B cell (primary cell): ENCODE results near the gene STT3B. TPM values are rescaled to one million over a fixed set of nuclear protein-coding genes. Genes with fewer than 3 reads are reported as not detected.

Experiments used
- ATAC-seq: fragments of 200-7000 bp; cut with Tn5 transposase; one replicate; pipeline ENCODE4 v1.10.0; 2021; ENCODE audit warnings: low read depth, mild to moderate bottlenecking, moderate number of reproducible peaks, moderate library complexity
- CTCF ChIA-PET: fragments of 350-600 bp; sonication (Branson Sonifier 250); formaldehyde crosslinking; loops from one replicate; lab custom pipeline; 2021; ENCODE audit warnings: antibody characterized with exemption, inconsistent platforms; lab: Charles Lee
- POLR2A ChIA-PET: fragments of 350-600 bp; sonication (Branson Sonifier 250); formaldehyde crosslinking; loops from one replicate; lab custom pipeline; 2021; ENCODE audit warnings: antibody characterized with exemption; lab: Charles Lee
- DNase-seq: peaks from one replicate; pipeline ENCODE4 v3.0.0; 2013
- H2AFZ ChIP-seq: 2 replicates; pipeline ENCODE4 v1.6.1; 2012; ENCODE audit warnings: mild to moderate bottlenecking, low read depth, low read length; ENCODE audit not compliant: insufficient read depth, poor library complexity, severe bottlenecking
- H3K27ac ChIP-seq, 2 donors: 1 replicate in 1 of 2; 2 replicates in 1 of 2; pipeline ENCODE4 v1.5.1; 2012 to 2013; ENCODE audit warnings: low read length in 2 of 2, mild to moderate bottlenecking in 2 of 2, moderate library complexity in 1 of 2
- H3K27me3 ChIP-seq, 4 experiments: fragments of 200-600 bp in 1 of 4; sonication (generic) in 1 of 4; replicated peaks in 1 of 4; 1 replicate in 2 of 4; 2 replicates in 2 of 4; pipeline versions ENCODE4 v1.6.1 to v1.7.0; 2013 to 2016; ENCODE audit warnings: low read length in 3 of 4, mild to moderate bottlenecking in 2 of 4, mixed read lengths in 1 of 4, moderate library complexity in 1 of 4; ENCODE audit not compliant: insufficient read depth in 4 of 4, control insufficient read depth in 3 of 4; ENCODE audit errors: control extremely low read depth in 1 of 4
- H3K36me3 ChIP-seq, 2 experiments: replicated peaks in 1 of 2; 1 replicate in 1 of 2; 2 replicates in 1 of 2; pipeline versions ENCODE4 v1.6.1 to v1.7.1; 2013; ENCODE audit warnings: low read length in 1 of 2; ENCODE audit not compliant: insufficient read depth in 2 of 2, control insufficient read depth in 1 of 2; ENCODE audit errors: control extremely low read depth in 1 of 2, extremely low read depth in 1 of 2
- H3K4me1 ChIP-seq, 2 donors: fragments of 200-600 bp in 1 of 2; sonication (generic) in 1 of 2; 1 replicate in 1 of 2; 2 replicates in 1 of 2; pipeline versions ENCODE4 v1.5.1 to v1.6.1; 2013 to 2017; ENCODE audit warnings: low read length in 2 of 2; ENCODE audit not compliant: control insufficient read depth in 2 of 2, insufficient read depth in 2 of 2
- H3K4me2 ChIP-seq: replicated peaks from 2 replicates; pipeline ENCODE3; 2012; ENCODE audit warnings: mild to moderate bottlenecking, low read depth, low read length; ENCODE audit not compliant: poor library complexity, severe bottlenecking
- H3K4me3 ChIP-seq, 5 experiments: fragments of 200-600 bp in 1 of 5; sonication (generic) in 1 of 5; 1 replicate in 3 of 5; 2 replicates in 2 of 5; pipeline versions ENCODE4 v1.5.1 to v1.7.0; 2011 to 2016; ENCODE audit warnings: low read length in 4 of 5, mild to moderate bottlenecking in 4 of 5, low read depth in 2 of 5, control low read depth in 1 of 5, moderate library complexity in 1 of 5; ENCODE audit not compliant: insufficient read depth in 1 of 5; ENCODE audit errors: control extremely low read depth in 1 of 5, extremely low read depth in 1 of 5
- H3K79me2 ChIP-seq: fragments of 200-600 bp; sonication (generic); one replicate; pipeline ENCODE4 v1.6.0; 2016; ENCODE audit warnings: low read length; ENCODE audit not compliant: control insufficient read depth, insufficient read depth
- H3K9ac ChIP-seq: fragments of 200-600 bp; sonication (generic); 2 replicates; pipeline ENCODE4 v1.6.1; 2017; ENCODE audit warnings: mild to moderate bottlenecking, low read length, moderate library complexity
- H3K9me3 ChIP-seq, 3 donors: one replicate each; pipeline versions ENCODE4 v1.6.1 to v1.7.1; 2013; ENCODE audit warnings: low read length in 2 of 3; ENCODE audit not compliant: control insufficient read depth in 2 of 3, insufficient read depth in 1 of 3; ENCODE audit errors: control extremely low read depth in 1 of 3
- H4K20me1 ChIP-seq: 2 replicates; pipeline ENCODE4 v1.6.0; 2012; ENCODE audit warnings: mild to moderate bottlenecking, low read length; ENCODE audit not compliant: insufficient read depth, control insufficient read depth, poor library complexity, severe bottlenecking
- H3K27ac Mint-ChIP-seq: one replicate; pipeline ENCODE4 v1.8.0; 2021; ENCODE audit warnings: mixed read lengths
- H3K27me3 Mint-ChIP-seq: one replicate; pipeline ENCODE4 v1.8.0; 2021; ENCODE audit warnings: mixed read lengths
- H3K4me1 Mint-ChIP-seq: one replicate; pipeline ENCODE4 v1.8.0; 2021; ENCODE audit warnings: mixed read lengths
- H3K4me3 Mint-ChIP-seq: one replicate; pipeline ENCODE4 v1.8.0; 2021; ENCODE audit warnings: mixed read lengths
- H3K9me3 Mint-ChIP-seq: one replicate; pipeline ENCODE4 v1.8.0; 2022; ENCODE audit warnings: mixed read lengths; ENCODE audit not compliant: insufficient read depth
- CTCF ChIP-seq: fragments of 200-600 bp; IDR thresholded peaks from one replicate; pipeline ENCODE4 v1.8.0; 2022; ENCODE audit warnings: antibody characterized with exemption, mild to moderate bottlenecking
- EZH2 ChIP-seq: IDR thresholded peaks from 2 replicates; pipeline ENCODE4 v1.6.1; 2012; ENCODE audit warnings: borderline replicate concordance, low read depth, mild to moderate bottlenecking, moderate library complexity, low read length; ENCODE audit not compliant: insufficient read depth, poor library complexity, severe bottlenecking
- WGBS: methylation state at CpG from one replicate; pipeline ENCODE4 v1.1.5; 2013; ENCODE audit warnings: missing lambda C conversion rate; ENCODE audit not compliant: insufficient coverage; 5-methylcytosine and 5-hydroxymethylcytosine counted together
- intact Hi-C: fragments of 100-400 bp; cut with micrococcal nuclease; formaldehyde crosslinking; loops from one replicate; pipeline ENCODE4 v1.10.0; 2022
- polyA plus RNA-seq: library from polyadenylated mRNA; depleted of rRNA; stranded (reverse); fragments of >200 nt; gene quantifications from 2 replicates; pipeline ENCODE4 v1.2.3, GENCODE V29; 2012
- total RNA-seq, 2 donors: library from RNA; stranded (reverse); fragments of 120-200 nt in 1 of 2; gene quantifications; 1 replicate in 1 of 2; 2 replicates in 1 of 2; pipeline versions ENCODE4 v1.2.3 to v1.2.4, GENCODE V29; 2013 to 2022

STT3B gene
- total and polyA plus RNA-seq, 2 donors (not counting 1 experiment from before 2014, with no cell fraction given): 35.4 to 79.2 TPM

DNA sequence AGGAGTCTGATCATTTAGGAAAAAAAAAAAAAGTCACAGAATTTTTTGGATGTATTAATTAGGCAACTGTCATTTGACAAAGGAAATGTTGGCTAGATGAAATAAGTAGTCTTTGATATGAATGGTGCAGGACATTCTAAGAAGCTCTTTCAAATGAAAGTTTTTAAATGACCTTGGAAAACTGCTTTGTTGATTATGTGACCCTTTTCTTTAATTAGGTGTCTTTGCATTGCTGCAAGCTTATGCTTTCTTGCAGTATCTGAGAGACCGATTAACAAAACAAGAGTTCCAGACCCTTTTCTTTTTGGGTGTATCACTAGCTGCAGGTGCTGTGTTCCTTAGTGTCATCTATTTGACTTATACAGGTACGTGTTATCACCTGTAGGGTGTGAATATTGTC lies 84.0 kb downstream of the STT3B start:
- Mint-ChIP-seq H3K27ac (no peak overlapping the region), H3K9me3 (no peaks in the 10 kb centered on the region), H3K27me3 (no peaks in the 10 kb centered on the region), H3K4me3 (no peak overlapping the region), H3K4me1 (peaks cover 20% of the 10 kb centered on the region)
- ChIA-PET POLR2A (no interaction called here), CTCF (no interaction called here)
- DNase-seq (no peak), ATAC-seq (no peak)
- no peaks in the 10 kb centered on the region for H4K20me1 ChIP-seq
- H2AFZ ChIP-seq: no peak overlapping the region
- H3K4me1 ChIP-seq: no peaks in the 10 kb centered on the region
- no peak overlapping the region for H3K4me3 ChIP-seq
- TF ChIP-seq EZH2 (no peak), CTCF (no peak)
- H3K79me2 ChIP-seq: peaks cover 9% of the 10 kb centered on the region
- intact Hi-C loops: no loop called here
- no peak overlapping the region for H3K4me2 ChIP-seq
- no peak overlapping the region for H3K9ac ChIP-seq
- no peaks in the 10 kb centered on the region for H3K27me3 ChIP-seq
- peaks cover 18 to 20% of the 10 kb centered on the region in 2 experiments for H3K36me3 ChIP-seq
- no peak overlapping the region for H3K27ac ChIP-seq
- no peaks in the 10 kb centered on the region for H3K9me3 ChIP-seq
- no CpG with 5 or more reads among the region's 2 CpGs for WGBS

DNA sequence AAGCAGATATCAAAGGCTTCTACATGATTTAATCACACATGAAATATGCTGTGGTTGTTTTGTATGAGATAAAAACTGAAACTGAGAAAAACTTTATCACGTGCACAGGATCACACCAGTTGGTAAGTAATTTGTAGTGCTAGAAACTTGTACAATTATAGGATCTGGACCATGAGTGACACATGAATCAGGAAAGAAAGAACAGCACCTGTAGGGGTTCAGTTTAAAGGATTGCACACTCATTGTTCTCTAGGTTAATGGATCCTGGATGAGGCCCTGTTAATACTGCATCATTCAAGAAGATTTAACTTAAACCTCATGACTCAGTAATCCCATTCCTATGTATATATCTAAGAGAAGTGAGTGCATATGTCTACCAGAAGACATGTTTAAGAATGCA lies 87.9 kb downstream of the STT3B start:
- ATAC-seq (no peak), DNase-seq (no peak)
- Mint-ChIP-seq H3K9me3 (no peaks in the 10 kb centered on the region), H3K4me1 (peaks cover 33% of the 10 kb centered on the region), H3K27me3 (no peaks in the 10 kb centered on the region), H3K27ac (no peak overlapping the region), H3K4me3 (no peak overlapping the region)
- POLR2A ChIA-PET: no interaction called here
- Histone ChIP-seq H3K4me2 (no peak overlapping the region), H2AFZ (no peak overlapping the region), H3K4me1 (peaks cover 10 to 15% of the 10 kb centered on the region in 2 donors), H3K9ac (no peak overlapping the region), H3K36me3 (peaks cover 21 to 26% of the 10 kb centered on the region in 2 experiments), H3K79me2 (no peaks in the 10 kb centered on the region), H4K20me1 (no peaks in the 10 kb centered on the region), H3K27ac (no peak overlapping the region), H3K27me3 (no peaks in the 10 kb centered on the region), H3K9me3 (no peaks in the 10 kb centered on the region), H3K4me3 (no peak overlapping the region)
- TF ChIP-seq EZH2 (no peak), CTCF (no peak)
- intact Hi-C loops: no loop called here
- CTCF ChIA-PET: no interaction called here
- 71% methylated on average over 1 of the region's 1 CpG for WGBS
